Inflammatory macrophage (primary cell): Measurements from ENCODE around the gene DMKN.

ENCODE experiments used
- DNase-seq, 2 donors: peaks; one replicate each; pipeline ENCODE4 v3.0.0-alpha.2; 2020 to 2022
- total RNA-seq, 18 experiments: gene quantifications; one replicate each; lab custom pipeline; 2026; ENCODE audit warnings: mixed read lengths in 6 of 18, inconsistent platforms in 2 of 18; lab: John Stamatoyannopoulos, UW

Gene DMKN
- total RNA-seq: 0 to 0.25 (median 0.06) reads per million in 18 experiments

GRCh38 chr19:35513628-35514281 is at the start of gene DMKN:
TSS of gene DMKN (minus strand) at chr19:35513649. CDS start at chr19:35513475, 174 bp downstream.
- no peak for DNase-seq

GRCh38 chr19:35562776-35563175 is 49.3 kb upstream of the DMKN start:
- no peak for DNase-seq

- DNase-seq: no peak
Measured at GRCh38 chr19:35562336-35562735, 48.9 kb upstream of the DMKN start.

GRCh38 chr19:35561436-35561835 is 48.0 kb upstream of the DMKN start:
- DNase-seq: no peak

GRCh38 chr19:35560677-35561076 is 47.2 kb upstream of the DMKN start:
- DNase-seq: no peak

GRCh38 chr19:35560271-35560670 is 46.8 kb upstream of the DMKN start:
- no peak for DNase-seq

- DNase-seq: no peak
Measured at GRCh38 chr19:35559781-35560180, 46.3 kb upstream of the DMKN start.

GRCh38 chr19:35559281-35559659 is 45.8 kb upstream of the DMKN start:
- no peak for DNase-seq

- DNase-seq: no peak
Measured at GRCh38 chr19:35558400-35559280, 45.2 kb upstream of the DMKN start.

- DNase-seq: peak; percentile 3 to 20
Measured at GRCh38 chr19:35557539-35558399, 44.3 kb upstream of the DMKN start.

- no peak for DNase-seq
Measured at GRCh38 chr19:35556846-35557538, 43.5 kb upstream of the DMKN start.

GRCh38 chr19:35556025-35556590 is 42.7 kb upstream of the DMKN start:
- no peak for DNase-seq

- DNase-seq: no peak
Measured at GRCh38 chr19:35555301-35556005, 42.0 kb upstream of the DMKN start.

- DNase-seq: no peak
Measured at GRCh38 chr19:35554076-35554475, 40.6 kb upstream of the DMKN start.

- no peak for DNase-seq
Measured at GRCh38 chr19:35553385-35554000, 40.0 kb upstream of the DMKN start.

- no peak for DNase-seq
Measured at GRCh38 chr19:35552534-35553384, 39.3 kb upstream of the DMKN start.

GRCh38 chr19:35551091-35551810 is 37.8 kb upstream of the DMKN start:
- no peak for DNase-seq

GRCh38 chr19:35549879-35550523 is 36.6 kb upstream of the DMKN start:
- no peak for DNase-seq
